CD4-positive, CD25-positive, alpha-beta regulatory T cell (primary cell): ENCODE results near the gene TYW1B. TPM values are rescaled to one million over a fixed set of nuclear protein-coding genes. Genes with fewer than 3 reads are reported as not detected.
"Not testable (repeated sequence)": the region's sequence is repeated elsewhere in the genome, so short reads cannot be mapped to it uniquely, and the experiment has no call there.

Experiments used
- ATAC-seq, 2 donors: fragments of 150-1000 bp; cut with Tn5 transposase; one replicate each; pipeline ENCODE4 v1.10.0; 2021; ENCODE audit warnings: low read depth in 2 of 2, moderate number of reproducible peaks in 2 of 2, moderate library complexity in 1 of 2
- DNase-seq, 3 donors: peaks; one replicate each; pipeline versions ENCODE4 v3.0.0 to v3.0.0-alpha.2; 2012 to 2022; ENCODE audit warnings: mixed read lengths in 1 of 3
- H3K27ac ChIP-seq: one replicate; pipeline ENCODE4 v1.7.0; 2013; ENCODE audit warnings: mild to moderate bottlenecking, low read length; ENCODE audit not compliant: insufficient read depth, poor library complexity, severe bottlenecking
- H3K27me3 ChIP-seq: one replicate; pipeline ENCODE4 v1.7.0; 2013; ENCODE audit warnings: low read length; ENCODE audit not compliant: control insufficient read depth, insufficient read depth
- H3K36me3 ChIP-seq: one replicate; pipeline ENCODE4 v1.7.0; 2013; ENCODE audit warnings: mild to moderate bottlenecking, low read length, moderate library complexity; ENCODE audit not compliant: control insufficient read depth, insufficient read depth
- H3K4me1 ChIP-seq: 2 replicates; pipeline ENCODE4 v1.7.0; 2013; ENCODE audit warnings: mild to moderate bottlenecking, low read length; ENCODE audit not compliant: insufficient read depth, control insufficient read depth, poor library complexity, severe bottlenecking
- H3K4me3 ChIP-seq: one replicate; pipeline ENCODE4 v1.7.0; 2013; ENCODE audit warnings: low read depth, mild to moderate bottlenecking, low read length, moderate library complexity
- H3K9me3 ChIP-seq, 2 experiments: 1 replicate in 1 of 2; 2 replicates in 1 of 2; pipeline ENCODE4 v1.7.0; 2013; ENCODE audit warnings: low read length in 2 of 2, mild to moderate bottlenecking in 1 of 2, moderate library complexity in 1 of 2; ENCODE audit not compliant: control insufficient read depth in 2 of 2
- H3K27ac Mint-ChIP-seq, 3 donors: one replicate each; pipeline ENCODE4 v1.8.0; 2020 to 2022; ENCODE audit warnings: mild to moderate bottlenecking in 3 of 3, mixed read lengths in 3 of 3, moderate library complexity in 2 of 3
- H3K27me3 Mint-ChIP-seq: one replicate; pipeline ENCODE4 v1.8.0; 2022; ENCODE audit warnings: mild to moderate bottlenecking, mixed read lengths
- H3K36me3 Mint-ChIP-seq: one replicate; pipeline ENCODE4 v1.8.0; 2020; ENCODE audit warnings: mixed read lengths
- H3K4me1 Mint-ChIP-seq, 4 donors: one replicate each; pipeline ENCODE4 v1.8.0; 2020 to 2022; ENCODE audit warnings: mixed read lengths in 4 of 4, mild to moderate bottlenecking in 1 of 4
- H3K4me3 Mint-ChIP-seq, 4 donors: one replicate each; pipeline ENCODE4 v1.8.0; 2020 to 2022; ENCODE audit warnings: mild to moderate bottlenecking in 4 of 4, mixed read lengths in 4 of 4, moderate library complexity in 3 of 4
- H3K9me3 Mint-ChIP-seq, 7 donors: one replicate each; pipeline ENCODE4 v1.8.0; 2020 to 2022; ENCODE audit warnings: mixed read lengths in 7 of 7, mild to moderate bottlenecking in 3 of 7, moderate library complexity in 2 of 7
- polyA plus RNA-seq, 4 donors: library from polyadenylated mRNA; unstranded; fragments of 300-500 nt; fragmentation: Illumina TruSeq; gene quantifications; one replicate each; pipeline ENCODE4 v1.2.3, GENCODE V29; 2021
- total RNA-seq: library from RNA; stranded (reverse); gene quantifications from one replicate; pipeline ENCODE4 v1.2.3, GENCODE V29; 2022

Gene TYW1B
- total and polyA plus RNA-seq, 5 donors from 2014 or later: 0.46 to 9.8 (median 0.82) TPM

GRCh38 chr7:72705693-72706092 is 122.3 kb downstream of the TYW1B start:
- not testable (repeated sequence) for H3K27me3 Mint-ChIP-seq, H3K36me3 ChIP-seq, H3K27ac ChIP-seq, H3K4me1 Mint-ChIP-seq, H3K4me1 ChIP-seq, ATAC-seq, H3K9me3 Mint-ChIP-seq, H3K27me3 ChIP-seq, H3K4me3 ChIP-seq, H3K4me3 Mint-ChIP-seq, DNase-seq, H3K27ac Mint-ChIP-seq, H3K9me3 ChIP-seq
- H3K36me3 Mint-ChIP-seq: peaks cover 35% of the 10 kb centered on the region

- H3K4me1 ChIP-seq: no peaks in the 10 kb centered on the region
- no peaks in the 10 kb centered on the region for H3K9me3 Mint-ChIP-seq
- no peaks in the 10 kb centered on the region for H3K9me3 ChIP-seq
- H3K27me3 Mint-ChIP-seq: no peaks in the 10 kb centered on the region
- H3K4me3 Mint-ChIP-seq: no peak overlapping the region
- no peak for DNase-seq
- peaks cover 28% of the 10 kb centered on the region for H3K36me3 Mint-ChIP-seq
- H3K27me3 ChIP-seq: no peaks in the 10 kb centered on the region
- H3K36me3 ChIP-seq: peaks cover 1% of the 10 kb centered on the region
- no peaks in the 10 kb centered on the region for H3K4me1 Mint-ChIP-seq
- H3K27ac ChIP-seq: no peak overlapping the region
- no peak overlapping the region for H3K4me3 ChIP-seq
- no peak for ATAC-seq
- H3K27ac Mint-ChIP-seq: no peak overlapping the region
Observed at GRCh38 chr7:72704894-72705293, 123.1 kb downstream of the TYW1B start.

- H3K9me3 Mint-ChIP-seq, H3K9me3 ChIP-seq, H3K36me3 ChIP-seq, H3K4me3 Mint-ChIP-seq, H3K27me3 ChIP-seq, H3K27me3 Mint-ChIP-seq, H3K4me1 Mint-ChIP-seq, H3K4me3 ChIP-seq, H3K4me1 ChIP-seq, ATAC-seq, H3K27ac ChIP-seq, DNase-seq: not testable (repeated sequence)
- Mint-ChIP-seq H3K36me3 (peaks cover 12% of the 10 kb centered on the region), H3K27ac (peak overlapping the region in 1 of 3 donors; percentile 32)
Observed at GRCh38 chr7:72700548-72700947, 127.5 kb downstream of the TYW1B start.

- not testable (repeated sequence) for H3K27ac Mint-ChIP-seq, H3K4me3 Mint-ChIP-seq
Observed at GRCh38 chr7:72697066-72697465, 130.9 kb downstream of the TYW1B start.

GRCh38 chr7:72696643-72697042 is 131.4 kb downstream of the TYW1B start:
- H3K9me3 Mint-ChIP-seq, H3K4me1 Mint-ChIP-seq, H3K36me3 ChIP-seq, H3K27ac ChIP-seq, H3K4me3 ChIP-seq, H3K27me3 ChIP-seq, H3K9me3 ChIP-seq, H3K27ac Mint-ChIP-seq, DNase-seq, ATAC-seq, H3K4me1 ChIP-seq, H3K27me3 Mint-ChIP-seq, H3K4me3 Mint-ChIP-seq: not testable (repeated sequence)
- peaks cover 24% of the 10 kb centered on the region for H3K36me3 Mint-ChIP-seq

More at GRCh38 chr7:72697066-72697465, 130.9 kb downstream of the TYW1B start:
- H3K4me1 Mint-ChIP-seq, H3K36me3 ChIP-seq, H3K27me3 Mint-ChIP-seq, H3K27ac ChIP-seq, H3K9me3 Mint-ChIP-seq, H3K9me3 ChIP-seq, H3K4me3 ChIP-seq, H3K27me3 ChIP-seq, ATAC-seq, DNase-seq, H3K4me1 ChIP-seq: not testable (repeated sequence)
- H3K36me3 Mint-ChIP-seq: peaks cover 24% of the 10 kb centered on the region

GRCh38 chr7:72695482-72695881 is 132.5 kb downstream of the TYW1B start:
- not testable (repeated sequence) for H3K4me3 Mint-ChIP-seq, H3K9me3 ChIP-seq, H3K4me1 ChIP-seq, H3K27me3 ChIP-seq, ATAC-seq, H3K27ac ChIP-seq, H3K4me3 ChIP-seq, H3K4me1 Mint-ChIP-seq, H3K27me3 Mint-ChIP-seq, DNase-seq, H3K36me3 ChIP-seq, H3K9me3 Mint-ChIP-seq
- H3K36me3 Mint-ChIP-seq: peaks cover 21% of the 10 kb centered on the region
- peak overlapping the region in 2 of 3 donors; percentile 12 to 87 for H3K27ac Mint-ChIP-seq

GRCh38 chr7:72691442-72691841 is 136.6 kb downstream of the TYW1B start:
- not testable (repeated sequence) for H3K27me3 Mint-ChIP-seq, H3K27ac ChIP-seq, H3K9me3 Mint-ChIP-seq, H3K4me3 ChIP-seq, H3K27ac Mint-ChIP-seq, H3K27me3 ChIP-seq, H3K4me1 Mint-ChIP-seq, H3K9me3 ChIP-seq, H3K4me3 Mint-ChIP-seq, H3K36me3 ChIP-seq, H3K4me1 ChIP-seq, DNase-seq, ATAC-seq
- H3K36me3 Mint-ChIP-seq: peaks cover 26% of the 10 kb centered on the region

GRCh38 chr7:72690177-72690576 is 137.8 kb downstream of the TYW1B start:
- not testable (repeated sequence) for H3K27me3 ChIP-seq, ATAC-seq, H3K9me3 Mint-ChIP-seq, H3K4me1 Mint-ChIP-seq, H3K9me3 ChIP-seq, H3K4me1 ChIP-seq, H3K27me3 Mint-ChIP-seq, H3K27ac ChIP-seq, H3K4me3 Mint-ChIP-seq, H3K27ac Mint-ChIP-seq, H3K4me3 ChIP-seq, DNase-seq, H3K36me3 ChIP-seq
- H3K36me3 Mint-ChIP-seq: peaks cover 23% of the 10 kb centered on the region
